Measurements from ENCODE around the gene CEBPZ. TPM values are rescaled to one million over a fixed set of nuclear protein-coding genes. Genes with fewer than 3 reads are reported as not detected.

CEBPZ gene
- total RNA-seq, 4 donors from 2014 or later, result 13.9 to 47.5 (median 33.7) TPM

DNA sequence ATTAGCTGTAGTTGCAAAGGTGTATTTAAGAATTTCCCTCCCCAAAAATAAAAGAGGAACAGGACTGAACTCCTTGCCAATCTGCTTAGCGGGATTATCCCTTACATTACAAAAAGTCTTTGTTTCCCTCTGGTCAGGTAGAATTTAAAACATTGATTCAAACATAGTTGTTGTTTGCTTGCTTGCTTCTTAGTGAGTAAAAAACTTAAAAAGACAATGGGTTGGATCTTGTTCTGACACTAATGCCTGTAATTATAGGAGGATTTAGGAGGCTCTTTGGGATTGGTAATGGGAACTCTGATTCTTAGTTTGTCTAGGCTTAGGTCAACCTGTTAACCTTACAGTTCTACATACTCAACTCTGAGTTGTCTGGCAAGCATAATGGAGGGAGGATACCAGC, 38.8 kb downstream of the CEBPZ start:
- H3K4me1 ChIP-seq, result peaks cover 0 to 30% (median 17%) of the 10 kb centered on the region in 3 donors
- no peak for DNase-seq
- no peak overlapping the region for H3K4me3 ChIP-seq
- TF ChIP-seq, protein P1, sequence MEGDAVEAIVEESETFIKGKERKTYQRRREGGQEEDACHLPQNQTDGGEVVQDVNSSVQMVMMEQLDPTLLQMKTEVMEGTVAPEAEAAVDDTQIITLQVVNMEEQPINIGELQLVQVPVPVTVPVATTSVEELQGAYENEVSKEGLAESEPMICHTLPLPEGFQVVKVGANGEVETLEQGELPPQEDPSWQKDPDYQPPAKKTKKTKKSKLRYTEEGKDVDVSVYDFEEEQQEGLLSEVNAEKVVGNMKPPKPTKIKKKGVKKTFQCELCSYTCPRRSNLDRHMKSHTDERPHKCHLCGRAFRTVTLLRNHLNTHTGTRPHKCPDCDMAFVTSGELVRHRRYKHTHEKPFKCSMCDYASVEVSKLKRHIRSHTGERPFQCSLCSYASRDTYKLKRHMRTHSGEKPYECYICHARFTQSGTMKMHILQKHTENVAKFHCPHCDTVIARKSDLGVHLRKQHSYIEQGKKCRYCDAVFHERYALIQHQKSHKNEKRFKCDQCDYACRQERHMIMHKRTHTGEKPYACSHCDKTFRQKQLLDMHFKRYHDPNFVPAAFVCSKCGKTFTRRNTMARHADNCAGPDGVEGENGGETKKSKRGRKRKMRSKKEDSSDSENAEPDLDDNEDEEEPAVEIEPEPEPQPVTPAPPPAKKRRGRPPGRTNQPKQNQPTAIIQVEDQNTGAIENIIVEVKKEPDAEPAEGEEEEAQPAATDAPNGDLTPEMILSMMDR (IDR thresholded peaks at IDR 0.05), result no peak
- no peak for TF ChIP-seq POLR2A (IDR thresholded peaks at IDR 0.05)
- no peaks in the 10 kb centered on the region for H3K36me3 ChIP-seq
- no peak overlapping the region for H3K27ac ChIP-seq
- H3K27me3 ChIP-seq, result no peaks in the 10 kb centered on the region
- 82 to 90% methylated on average over 1 of the region's 1 CpG for WGBS, 2 donors
- intact Hi-C loops (cut with DNase I), result no loop called here
- H3K9me3 ChIP-seq, result no peaks in the 10 kb centered on the region

DNA sequence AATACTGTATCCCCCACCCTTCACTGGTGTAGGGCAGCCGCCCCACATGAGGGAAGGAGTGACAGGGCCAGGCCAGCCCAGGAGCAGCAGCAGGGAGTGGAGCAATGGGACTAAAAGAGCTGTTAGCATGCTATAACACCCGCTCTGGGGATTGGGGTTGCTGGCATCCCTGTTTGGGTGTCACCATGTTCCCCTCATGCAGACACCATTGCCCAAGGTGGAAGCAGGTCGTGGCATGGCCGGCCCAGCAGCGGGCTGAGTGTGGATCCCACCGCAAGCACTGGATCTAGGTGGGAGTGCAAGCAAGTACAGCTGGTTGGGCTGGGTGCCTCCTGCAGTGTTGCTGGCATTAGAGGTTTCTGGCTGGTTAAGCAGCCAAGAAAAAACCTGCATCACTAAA, 39.6 kb downstream of the CEBPZ start:
- Histone ChIP-seq H3K4me3 (no peak overlapping the region), H3K27me3 (no peaks in the 10 kb centered on the region), H3K4me1 (peaks cover 0 to 22% (median 11%) of the 10 kb centered on the region in 3 donors), H3K36me3 (no peaks in the 10 kb centered on the region), H3K27ac (no peak overlapping the region), H3K9me3 (no peaks in the 10 kb centered on the region)
- TF ChIP-seq, protein P1 (IDR thresholded peaks at IDR 0.05), result no peak
- 77 to 79% methylated on average over 5 to 6 of the region's 6 CpGs for WGBS, 2 donors
- no peak for DNase-seq
- intact Hi-C loops (cut with DNase I), result no loop called here

DNA sequence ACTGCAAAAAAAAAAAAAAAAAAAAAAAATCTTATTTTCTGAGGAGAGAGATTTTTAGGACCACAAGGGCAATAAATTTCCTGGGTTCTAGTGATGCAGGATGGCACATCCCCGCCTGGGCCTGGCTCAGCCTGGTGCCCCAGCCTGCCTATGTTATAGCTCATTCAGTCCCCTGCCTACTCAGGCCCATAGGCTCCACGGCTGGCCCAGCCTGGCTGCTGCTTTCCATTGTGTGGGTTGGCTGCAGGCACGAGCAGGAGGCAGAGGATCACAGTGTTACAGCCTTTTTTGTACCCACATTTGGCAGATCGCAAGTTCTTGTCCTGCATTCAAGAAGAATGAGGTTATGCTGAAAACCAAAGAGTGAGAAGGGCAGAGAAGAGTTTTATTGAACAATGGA, 40.1 kb downstream of the CEBPZ start:
- Histone ChIP-seq H3K27me3 (no peaks in the 10 kb centered on the region), H3K4me3 (no peak overlapping the region), H3K9me3 (no peaks in the 10 kb centered on the region), H3K27ac (no peak overlapping the region), H3K4me1 (peaks cover 0 to 21% (median 11%) of the 10 kb centered on the region in 3 donors), H3K36me3 (no peaks in the 10 kb centered on the region)
- intact Hi-C loops (cut with DNase I), result no loop called here
- no peak for DNase-seq
- TF ChIP-seq, protein P1 (IDR thresholded peaks at IDR 0.05), result no peak
- TF ChIP-seq POLR2A (IDR thresholded peaks at IDR 0.05), result no peak
- WGBS, 2 donors, result 80 to 88% methylated on average over 3 to 4 of the region's 4 CpGs

DNA sequence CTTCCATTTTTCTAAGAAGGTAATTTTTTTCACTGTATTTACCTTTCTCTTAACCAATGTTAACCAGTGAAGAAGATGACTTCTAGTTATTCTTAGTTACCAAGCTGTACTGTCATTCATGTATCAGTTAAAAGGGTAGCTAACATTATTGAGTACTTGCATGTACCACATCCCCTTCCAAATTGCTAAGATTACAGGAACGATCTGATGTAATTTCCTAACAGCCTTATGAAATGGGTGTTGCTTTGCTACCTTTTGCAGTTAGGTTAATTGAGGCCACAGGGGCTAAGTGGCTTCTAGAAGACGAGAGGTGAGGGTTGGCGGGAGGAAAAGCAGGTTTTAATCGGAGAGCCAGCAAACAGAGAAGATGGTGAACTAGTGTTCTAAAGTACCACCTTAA, 41.1 kb downstream of the CEBPZ start:
- DNase-seq, result no peak
- peak overlapping the region in 1 of 4 donors; percentile 5 for H3K27ac ChIP-seq
- peaks cover 0 to 15% (median 7%) of the 10 kb centered on the region in 3 donors for H3K4me1 ChIP-seq
- H3K9me3 ChIP-seq, result no peaks in the 10 kb centered on the region
- H3K27me3 ChIP-seq, result no peaks in the 10 kb centered on the region
- 66 to 73% methylated on average over 4 of the region's 4 CpGs for WGBS, 2 donors
- H3K4me3 ChIP-seq, result no peak overlapping the region
- TF ChIP-seq, protein P1 (IDR thresholded peaks at IDR 0.05), result no peak
- no peak for TF ChIP-seq POLR2A (IDR thresholded peaks at IDR 0.05)
- H3K36me3 ChIP-seq, result no peaks in the 10 kb centered on the region
- intact Hi-C loops (cut with DNase I), result no loop called here

DNA sequence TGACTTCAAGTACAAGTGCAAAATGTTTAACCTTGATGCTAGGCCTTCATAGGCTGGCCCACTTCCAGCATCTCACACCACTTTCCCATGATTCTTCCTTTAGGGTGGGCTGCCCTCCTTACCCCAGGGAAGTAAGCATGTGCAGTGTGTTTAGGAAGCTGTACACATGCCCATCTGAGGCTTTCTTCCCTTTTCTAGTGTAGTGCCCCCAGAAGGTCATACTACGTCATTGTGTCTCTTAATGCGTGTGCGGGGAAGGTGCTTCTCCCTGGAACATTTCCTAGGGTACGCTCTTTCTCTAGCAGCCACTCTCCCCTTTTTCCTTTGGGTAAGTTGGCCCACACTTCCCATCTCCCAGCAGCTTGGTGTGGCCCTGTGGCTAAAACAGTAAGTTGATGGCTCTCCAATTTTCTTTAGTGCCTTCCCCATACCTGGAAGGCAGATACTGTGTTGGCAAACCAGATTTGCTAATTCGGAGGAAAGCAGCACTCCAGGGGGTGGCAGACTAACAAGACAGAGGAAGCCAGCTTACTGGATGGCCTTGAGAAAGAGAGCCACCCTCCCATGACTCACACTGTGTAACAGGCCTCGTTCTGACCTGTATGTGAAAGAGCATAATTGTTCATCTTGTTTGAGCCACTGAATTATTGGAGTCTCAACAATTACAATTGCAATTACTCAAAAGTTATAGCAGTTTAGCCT, 41.8 kb downstream of the CEBPZ start:
- no peak overlapping the region for H3K4me3 ChIP-seq
- 46 to 61% methylated on average over 4 to 6 of the region's 6 CpGs for WGBS, 2 donors
- H3K9me3 ChIP-seq, result no peaks in the 10 kb centered on the region
- no peaks in the 10 kb centered on the region for H3K36me3 ChIP-seq
- no peaks in the 10 kb centered on the region for H3K27me3 ChIP-seq
- DNase-seq, result no peak
- intact Hi-C loops (cut with DNase I), result no loop called here
- peak overlapping the region; percentile 5 to 50 (median 28) for H3K27ac ChIP-seq
- peaks cover 0 to 15% (median 7%) of the 10 kb centered on the region in 3 donors for H3K4me1 ChIP-seq
- TF ChIP-seq, protein P1 (IDR thresholded peaks at IDR 0.05), result peak in 1 of 6 experiments; percentile 19
- no peak for TF ChIP-seq POLR2A (IDR thresholded peaks at IDR 0.05)

Measured in esophagus squamous epithelium (tissue), 5 donors.